Frontal cortex (tissue), 4 donors: ENCODE results near the gene PARVA. TPM values are rescaled to one million over a fixed set of nuclear protein-coding genes. Genes with fewer than 3 reads are reported as not detected.
"Not testable (repeated sequence)": the region's sequence is repeated elsewhere in the genome, so short reads cannot be mapped to it uniquely, and the experiment has no call there.

ENCODE experiments used
- DNase-seq, 2 donors: peaks; one replicate each; pipeline ENCODE4 v3.0.0; 2012; ENCODE audit warnings: low spot score in 2 of 2
- FAIRE-seq: peaks from 2 replicates; lab custom pipeline; 2012; peaks lifted over from hg19 to GRCh38; lab: Jason Lieb, UNC
- total RNA-seq: library from RNA; depleted of rRNA; stranded (reverse); fragments of >200 nt; gene quantifications from one replicate; pipeline ENCODE4 v1.2.3, GENCODE V29; 2014
- donor health status: control.
- donor health status: control.
- donor health status: control.

Gene PARVA, protein sequence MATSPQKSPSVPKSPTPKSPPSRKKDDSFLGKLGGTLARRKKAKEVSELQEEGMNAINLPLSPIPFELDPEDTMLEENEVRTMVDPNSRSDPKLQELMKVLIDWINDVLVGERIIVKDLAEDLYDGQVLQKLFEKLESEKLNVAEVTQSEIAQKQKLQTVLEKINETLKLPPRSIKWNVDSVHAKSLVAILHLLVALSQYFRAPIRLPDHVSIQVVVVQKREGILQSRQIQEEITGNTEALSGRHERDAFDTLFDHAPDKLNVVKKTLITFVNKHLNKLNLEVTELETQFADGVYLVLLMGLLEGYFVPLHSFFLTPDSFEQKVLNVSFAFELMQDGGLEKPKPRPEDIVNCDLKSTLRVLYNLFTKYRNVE
- 3.3 TPM for total RNA-seq

DNA sequence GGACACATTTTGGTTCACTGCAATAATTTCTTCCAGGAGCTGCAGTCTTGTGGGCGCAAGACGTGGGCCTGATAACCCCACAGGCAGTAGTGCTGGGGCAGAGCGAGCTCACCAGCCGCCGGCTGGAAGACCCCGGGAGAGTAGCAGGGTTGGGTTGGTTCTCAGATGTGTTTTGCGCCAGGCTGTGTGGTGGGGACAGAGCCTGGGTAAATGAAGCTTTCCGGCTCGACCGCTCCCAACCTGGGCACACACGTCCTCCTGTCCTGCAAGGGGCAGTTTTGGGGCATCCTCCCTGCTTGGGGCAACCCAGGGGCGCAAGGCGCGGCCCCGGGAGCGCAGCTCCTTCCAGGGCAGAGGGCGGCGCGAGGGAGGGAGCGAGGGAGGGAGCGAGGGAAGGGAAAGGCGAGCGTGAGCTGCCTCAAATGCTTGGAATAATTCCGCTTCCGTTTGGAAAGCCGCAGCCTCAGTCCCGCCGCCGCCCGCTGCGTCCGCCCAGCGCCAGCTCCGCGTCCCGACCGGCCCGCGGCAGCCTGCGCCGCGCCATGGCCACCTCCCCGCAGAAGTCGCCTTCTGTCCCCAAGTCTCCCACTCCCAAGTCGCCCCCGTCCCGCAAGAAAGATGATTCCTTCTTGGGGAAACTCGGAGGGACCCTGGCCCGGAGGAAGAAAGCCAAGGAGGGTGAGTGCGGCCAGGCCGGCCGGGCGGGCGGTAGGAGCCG, at the start of gene PARVA:
Gene PARVA (plus strand): TSS at position 466 of the 718 bp plus-strand sequence. CDS start 77 bp downstream, at position 543.
- no peak for FAIRE-seq
- peak; percentile 29 to 32 for DNase-seq

- FAIRE-seq (peak; percentile 44), DNase-seq (no peak)
These were observed 48.2 kb upstream of the PARVA start for GRCh38 chr11:12329169-12329568.

DNA sequence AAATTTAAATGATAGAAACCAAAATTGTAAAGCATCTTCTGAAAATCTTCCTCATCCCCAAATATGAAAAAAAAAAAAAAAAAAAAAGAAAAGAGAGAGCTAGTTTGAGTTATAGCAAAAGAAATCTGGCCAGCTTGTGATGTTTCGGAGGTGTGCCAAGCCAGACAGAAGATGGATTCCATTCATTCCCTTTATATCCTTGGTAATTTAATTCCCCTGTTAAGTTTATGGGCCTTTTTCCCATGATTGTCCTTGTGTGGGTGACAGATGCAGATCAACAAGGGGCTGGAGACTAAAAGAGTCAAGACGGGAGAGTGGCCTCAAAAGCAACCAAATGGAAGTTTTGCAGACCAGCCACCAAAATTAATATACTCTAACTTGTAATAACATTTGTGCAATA, 47.6 kb upstream of the PARVA start:
- FAIRE-seq (no peak), DNase-seq (no peak)

GRCh38 chr11:12330485-12331231, 46.7 kb upstream of the PARVA start:
- peak; percentile 52 for FAIRE-seq
- peak in 1 of 2 donors; percentile 18 for DNase-seq

DNA sequence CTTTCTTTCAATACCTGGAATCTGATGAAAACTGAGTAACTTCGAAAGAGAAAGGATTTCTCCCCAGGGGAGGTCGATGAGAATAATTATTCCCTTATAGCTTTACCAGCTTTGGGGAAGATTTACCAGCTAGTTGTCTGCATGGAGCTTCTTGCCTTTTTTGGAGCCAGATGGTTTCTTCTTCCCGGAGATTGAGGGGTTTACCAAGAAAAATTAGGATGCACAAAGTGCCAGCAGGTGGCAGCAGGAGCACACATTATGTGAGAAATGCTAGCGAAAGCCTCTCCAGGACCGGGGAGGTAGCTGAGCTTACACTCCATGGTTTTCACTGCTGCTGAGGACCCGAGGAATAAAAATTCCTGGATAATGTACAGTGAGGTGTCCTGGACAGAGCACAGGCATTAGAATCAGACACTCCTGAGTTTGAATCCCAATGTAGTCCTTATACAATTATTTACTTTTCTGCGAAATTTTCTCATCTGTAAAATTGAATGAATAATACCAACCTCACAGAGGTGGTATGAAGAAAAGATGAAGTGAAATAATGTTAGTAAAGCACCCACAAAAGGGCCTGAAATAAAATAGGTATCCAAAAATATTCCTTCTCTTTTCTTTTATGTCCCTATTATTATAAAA, 46.0 kb upstream of the PARVA start:
- DNase-seq (peak; percentile 35 to 40), FAIRE-seq (no peak)

DNA sequence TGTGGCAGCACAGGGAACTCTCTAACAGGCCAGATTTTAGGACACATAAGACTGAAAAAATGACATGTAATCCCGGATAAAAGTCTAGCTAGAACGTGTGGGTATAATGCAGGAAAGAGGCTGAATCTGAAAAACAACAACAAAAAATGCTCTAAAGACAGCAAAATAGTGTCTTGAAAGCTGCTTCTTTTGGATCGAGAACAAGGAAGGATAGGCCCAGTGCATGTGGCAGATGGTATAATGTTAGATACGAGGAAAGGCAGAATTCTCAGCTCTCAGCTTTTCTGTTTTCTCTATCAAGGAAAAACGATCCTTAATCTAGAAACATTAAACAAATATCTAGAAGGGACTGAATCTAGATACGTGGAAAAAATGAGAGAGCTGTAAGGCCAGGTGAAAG, 33.8 kb upstream of the PARVA start:
- FAIRE-seq (no peak), DNase-seq (no peak)

DNA sequence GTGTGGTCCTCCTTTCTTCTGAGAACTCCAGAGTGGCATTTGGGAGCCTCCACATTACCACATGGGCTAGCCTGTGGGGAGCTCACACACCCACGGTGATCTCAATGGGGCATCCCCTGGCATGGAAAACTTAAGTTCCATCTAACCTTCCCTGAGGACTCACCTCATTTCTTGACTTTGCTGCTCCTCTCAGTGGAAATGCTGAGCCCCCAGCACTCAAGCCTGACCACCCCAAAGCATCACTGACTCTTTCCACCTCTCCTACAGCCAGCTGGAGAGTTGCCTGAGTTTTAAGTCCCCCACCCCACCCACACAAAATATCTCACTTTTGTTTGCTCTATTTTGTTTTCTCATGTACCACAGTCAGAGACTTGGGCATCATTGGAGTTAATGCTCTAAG, 23.8 kb upstream of the PARVA start:
- DNase-seq (no peak), FAIRE-seq (no peak)

- no peak for FAIRE-seq
- no peak for DNase-seq
These were observed 22.4 kb upstream of the PARVA start for GRCh38 chr11:12354750-12355545.

DNA sequence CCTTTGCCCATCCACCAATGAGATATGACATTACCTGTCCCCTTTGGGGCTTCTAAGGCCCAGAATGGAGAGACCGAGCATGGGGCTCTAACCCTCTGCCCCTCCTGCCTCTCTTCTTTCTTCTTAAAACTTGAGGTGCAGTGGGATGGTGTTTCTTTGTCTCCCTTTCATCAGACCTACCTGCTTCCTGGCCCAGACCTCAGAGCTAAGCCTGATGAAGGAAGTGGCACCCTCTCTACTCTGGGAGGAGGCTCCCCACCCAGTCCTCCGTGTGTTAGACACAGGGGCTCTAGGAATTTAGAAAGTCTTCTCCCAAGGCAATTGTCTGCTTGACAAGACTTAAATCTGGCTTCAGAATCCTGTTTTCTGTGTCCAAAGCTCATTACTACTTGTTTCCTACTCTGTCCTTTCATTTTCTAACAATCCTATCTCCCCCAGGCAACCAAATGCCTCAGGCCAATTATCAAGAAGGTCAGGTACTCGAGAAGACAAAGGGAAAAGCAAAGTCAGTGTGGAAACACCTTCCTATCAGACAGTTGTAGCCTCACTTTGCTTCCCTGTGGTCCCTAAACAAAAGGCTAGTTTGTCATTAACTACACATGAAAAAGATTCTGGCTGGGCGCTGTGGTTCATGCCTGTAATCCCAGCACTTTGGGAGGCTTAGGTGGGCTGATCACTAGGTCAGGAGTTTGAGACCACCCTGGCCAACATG, 20.3 kb upstream of the PARVA start:
- FAIRE-seq = no peak
- no peak for DNase-seq

DNA sequence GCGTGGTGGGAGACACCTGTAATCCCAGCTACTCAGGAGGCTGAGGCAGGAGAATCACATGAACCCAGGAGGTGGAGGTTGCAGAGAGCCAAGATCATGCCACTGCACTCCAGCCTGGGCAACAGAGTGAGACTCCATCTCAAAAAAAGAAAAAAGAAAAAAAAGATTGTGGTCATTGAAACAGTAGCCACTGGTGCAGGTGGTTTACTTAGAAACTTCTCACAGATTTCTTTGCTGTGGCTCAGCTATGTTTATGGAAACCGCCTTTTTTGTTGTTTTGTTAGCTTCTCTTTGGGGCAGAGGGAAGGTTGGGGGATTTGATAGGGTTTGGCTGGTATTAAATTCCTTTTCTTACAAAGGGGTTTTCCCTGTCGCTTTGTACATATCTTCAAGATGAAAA, 19.7 kb upstream of the PARVA start:
- DNase-seq, FAIRE-seq: not testable (repeated sequence)

DNA sequence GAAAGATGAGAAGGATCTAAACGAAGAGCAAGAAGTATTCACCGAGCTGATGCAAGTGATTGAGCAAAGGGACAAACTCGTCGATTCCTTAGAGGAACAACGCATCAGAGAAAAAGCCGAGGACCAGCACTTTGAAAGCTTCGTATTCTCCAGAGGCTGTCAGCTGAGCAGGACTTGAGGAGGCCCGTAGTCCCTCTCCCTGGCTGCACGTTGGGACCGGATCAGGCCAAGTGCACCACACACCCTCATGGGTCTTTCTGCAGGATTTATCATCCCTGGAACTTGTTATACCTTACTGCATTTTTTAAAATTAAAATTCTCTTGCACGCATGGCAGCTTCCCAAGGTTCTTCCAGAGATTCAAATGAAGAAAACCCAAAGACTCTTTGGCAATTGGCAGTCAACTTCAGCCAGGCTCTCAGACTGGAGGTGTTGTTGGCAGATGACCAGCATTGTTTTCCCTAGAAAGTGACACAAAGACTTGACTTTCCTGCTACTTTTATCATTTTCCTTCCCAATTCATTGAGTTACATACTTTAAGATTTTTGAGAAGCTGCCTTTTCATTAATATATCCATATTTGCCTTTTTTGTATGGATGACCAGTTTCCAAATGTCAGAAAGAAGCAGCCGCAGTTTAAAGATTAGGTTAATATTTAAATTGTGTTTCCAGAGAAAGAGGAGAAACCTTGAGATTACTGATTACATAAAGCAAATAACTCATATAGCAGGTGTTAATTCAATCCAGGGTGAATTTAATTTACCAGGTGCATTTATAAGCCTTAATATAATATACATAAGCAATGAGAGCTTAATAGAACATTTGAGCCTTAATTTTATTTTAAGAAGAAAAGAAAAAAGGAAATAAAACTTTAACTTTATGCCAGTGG, 18.8 kb upstream of the PARVA start:
- FAIRE-seq (no peak), DNase-seq (no peak)

GRCh38 chr11:12359761-12360160, 17.6 kb upstream of the PARVA start:
- FAIRE-seq (no peak), DNase-seq (no peak)

DNA sequence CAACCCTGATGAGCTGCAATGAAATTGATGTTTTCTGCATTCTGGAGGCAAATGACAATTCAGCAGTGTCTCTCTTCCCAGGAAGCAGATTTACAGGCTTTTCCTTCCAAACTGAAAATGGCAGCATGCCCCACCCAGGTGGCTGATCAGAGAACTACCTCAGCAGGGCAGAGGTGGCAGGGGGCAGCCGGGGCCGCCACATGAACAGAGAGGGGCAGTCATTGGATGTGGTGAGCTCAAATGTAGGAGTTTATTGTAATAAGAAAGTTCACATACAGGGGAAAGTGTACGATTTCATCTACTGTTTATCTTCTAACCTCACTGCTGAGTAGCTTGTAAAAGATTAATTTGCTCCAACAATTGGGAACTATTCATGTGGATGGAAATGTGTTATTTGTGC, 15.7 kb upstream of the PARVA start:
- FAIRE-seq (no peak), DNase-seq (no peak)

- FAIRE-seq (no peak), DNase-seq (no peak)
These were observed 14.5 kb upstream of the PARVA start for GRCh38 chr11:12362857-12363256.

DNA sequence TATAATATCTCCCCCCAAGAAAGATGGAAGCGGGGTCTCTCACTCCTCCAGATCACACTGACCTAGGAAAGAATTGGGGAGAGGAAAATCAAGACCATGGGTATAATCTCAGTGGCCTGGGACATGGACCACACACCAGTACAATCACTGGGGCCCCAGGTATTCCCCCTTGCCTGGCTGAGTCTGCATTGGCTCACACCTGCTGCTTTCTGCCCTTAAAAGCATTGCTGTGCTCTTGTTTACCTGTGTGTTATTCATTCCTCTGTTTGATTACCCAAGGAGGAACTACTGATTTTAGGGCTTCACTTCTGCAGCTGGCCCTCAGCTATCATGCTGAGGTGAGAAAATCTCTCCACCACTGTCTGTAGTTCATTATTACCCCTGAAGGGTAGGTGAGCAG, 14.0 kb upstream of the PARVA start:
- DNase-seq (no peak), FAIRE-seq (no peak)

GRCh38 chr11:12365965-12366575, 11.3 kb upstream of the PARVA start:
- DNase-seq, FAIRE-seq: not testable (repeated sequence)

DNA sequence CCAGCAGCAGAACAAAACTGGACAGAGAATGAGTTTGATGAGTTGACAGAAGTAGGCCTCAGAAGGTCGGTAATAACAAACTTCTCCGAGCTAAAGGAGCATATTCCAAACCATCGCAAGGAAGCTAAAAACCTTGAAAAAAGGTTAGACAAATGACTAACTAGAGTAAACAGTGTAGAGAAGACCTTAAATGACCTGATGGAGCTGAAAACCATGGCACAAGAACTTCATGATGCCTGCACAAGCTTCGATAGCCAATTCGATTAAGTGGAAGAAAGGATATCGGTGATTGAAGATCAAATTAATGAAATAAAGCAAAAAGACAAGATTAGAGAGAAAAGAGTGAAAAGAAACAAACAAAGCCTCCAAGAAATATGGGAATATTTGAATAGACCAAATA, 10.3 kb upstream of the PARVA start:
- DNase-seq, FAIRE-seq: not testable (repeated sequence)
